ENCODE data around the gene ZDHHC21.
"Not testable (repeated sequence)": the region's sequence is repeated elsewhere in the genome, so short reads cannot be mapped to it uniquely, and the experiment has no call there.

ZDHHC21 gene

DNA sequence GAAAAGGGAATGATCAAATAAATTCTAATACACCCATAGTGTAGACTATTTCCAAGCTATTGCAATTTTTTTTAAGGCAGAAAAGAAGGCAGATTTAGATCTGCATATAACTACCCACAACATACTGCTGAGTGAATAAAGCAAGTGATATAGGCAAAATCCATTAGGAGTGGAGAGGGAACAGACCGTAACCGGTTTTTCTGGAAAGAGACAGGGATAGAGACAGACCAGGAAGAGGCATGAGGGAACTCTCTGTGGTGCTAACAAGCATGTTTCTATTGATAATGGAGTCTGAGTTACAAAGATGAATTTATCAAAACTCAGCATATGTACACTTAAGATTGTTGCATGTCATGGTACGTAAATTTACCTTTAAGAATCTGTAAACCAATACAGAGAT, 14.5 kb downstream of the ZDHHC21 start:
- no peak for DNase-seq

DNA sequence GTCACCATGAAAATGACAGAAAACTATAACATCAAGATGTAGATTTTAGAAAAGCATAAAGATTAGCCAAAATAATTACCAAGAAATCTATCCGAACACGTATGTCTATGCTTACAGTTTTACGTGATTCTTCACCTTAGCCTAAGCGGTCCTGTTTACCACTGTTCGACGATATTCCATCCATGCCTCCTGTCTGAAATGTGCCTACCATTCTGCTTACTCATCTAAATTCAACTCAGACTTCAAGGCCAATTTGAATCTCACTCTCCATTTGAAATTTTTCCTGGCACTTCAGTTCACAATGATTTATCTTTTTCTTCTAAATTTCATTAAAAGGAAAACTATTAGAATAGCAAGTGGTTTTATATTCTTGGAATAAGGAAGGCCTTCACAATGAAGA, 15.4 kb downstream of the ZDHHC21 start:
- DNase-seq: no peak

DNA sequence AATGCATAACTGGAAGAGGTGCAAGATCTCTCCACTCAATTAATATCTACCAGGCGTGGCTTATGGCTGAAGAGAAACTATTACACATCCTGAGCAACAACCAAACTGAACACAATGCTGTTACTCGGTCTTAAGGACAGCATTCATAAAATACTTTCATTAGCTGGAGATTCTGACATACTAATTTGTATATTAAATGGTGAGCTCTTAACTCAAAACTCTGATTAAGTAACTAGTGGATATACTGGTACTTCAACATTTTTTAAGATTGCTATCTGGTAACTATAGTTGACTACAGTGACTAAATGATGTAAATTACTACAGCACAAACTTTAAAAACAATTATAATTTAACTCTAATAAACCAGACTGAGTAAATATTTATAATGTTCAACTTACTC, 15.8 kb downstream of the ZDHHC21 start:
- no peak for DNase-seq

DNA sequence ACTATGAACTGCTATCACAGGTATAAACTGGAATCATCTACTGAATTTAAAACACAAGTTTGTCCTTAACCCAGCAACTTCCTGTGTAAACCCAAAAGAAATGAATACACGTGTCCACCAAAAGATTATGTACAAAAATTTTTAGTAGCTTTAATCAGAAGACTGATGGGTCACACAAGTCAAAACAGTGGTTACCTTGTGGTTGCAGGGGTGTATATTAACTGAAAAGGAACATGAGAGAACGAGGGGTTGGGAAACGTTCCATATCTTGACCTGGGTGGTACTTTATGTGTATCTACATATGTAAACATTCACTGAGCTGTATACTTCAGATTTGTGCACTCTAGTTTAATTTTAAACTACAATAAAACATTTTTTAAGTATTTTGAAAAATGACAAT, 18.6 kb downstream of the ZDHHC21 start:
- no peak for DNase-seq

DNA sequence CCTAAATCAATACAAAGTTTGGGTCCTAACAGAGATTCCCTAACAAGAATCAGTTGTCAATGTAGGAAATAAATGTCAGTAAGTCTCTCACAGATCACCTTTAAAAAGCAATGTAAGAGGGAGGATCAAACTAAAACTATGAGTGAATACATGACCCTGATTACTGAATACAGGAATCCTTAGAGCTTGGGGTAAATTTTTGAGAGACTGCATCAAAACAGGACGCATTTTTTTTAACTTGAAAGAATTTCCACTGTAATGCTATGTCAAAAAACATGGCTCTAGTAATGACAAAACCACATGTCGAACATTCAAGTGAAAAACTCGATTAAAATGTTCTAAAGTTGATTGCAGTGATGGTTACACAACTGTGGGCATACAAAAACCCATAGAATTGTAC, 21.9 kb downstream of the ZDHHC21 start:
- no peak for DNase-seq

DNA sequence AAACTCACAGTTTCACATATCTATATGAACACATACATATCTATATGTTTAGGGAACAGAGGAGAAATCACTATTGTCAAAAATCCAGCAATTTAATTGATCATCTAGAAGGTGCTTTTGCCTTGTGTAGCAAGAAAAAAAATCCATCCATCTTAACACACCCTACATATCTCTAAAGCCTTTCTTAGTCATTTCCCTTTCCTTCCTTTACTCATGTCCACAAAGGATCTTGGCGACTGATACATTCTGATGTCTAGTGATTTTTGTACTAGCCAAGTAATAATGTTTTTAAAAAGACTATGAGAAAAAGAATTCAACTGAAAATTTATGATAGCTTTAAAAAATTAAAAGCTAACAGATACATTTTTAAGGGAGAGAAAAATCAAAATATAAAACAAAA, 22.5 kb downstream of the ZDHHC21 start:
- DNase-seq: no peak

DNA sequence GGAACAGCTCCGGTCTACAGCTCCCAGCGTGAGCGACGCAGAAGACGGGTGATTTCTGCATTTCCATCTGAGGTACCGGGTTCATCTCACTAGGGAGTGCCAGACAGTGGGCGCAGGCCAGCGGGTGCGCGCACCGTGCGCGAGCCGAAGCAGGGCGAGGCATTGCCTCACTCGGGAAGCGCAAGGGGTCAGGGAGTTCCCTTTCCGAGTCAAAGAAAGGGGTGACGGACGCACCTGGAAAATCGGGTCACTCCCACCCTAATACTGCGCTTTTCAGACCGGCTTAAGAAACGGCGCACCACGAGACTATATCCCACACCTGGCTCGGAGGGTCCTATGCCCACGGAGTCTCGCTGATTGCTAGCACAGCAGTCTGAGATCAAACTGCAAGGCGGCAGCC, 29.2 kb downstream of the ZDHHC21 start:
- DNase-seq: not testable (repeated sequence)

DNA sequence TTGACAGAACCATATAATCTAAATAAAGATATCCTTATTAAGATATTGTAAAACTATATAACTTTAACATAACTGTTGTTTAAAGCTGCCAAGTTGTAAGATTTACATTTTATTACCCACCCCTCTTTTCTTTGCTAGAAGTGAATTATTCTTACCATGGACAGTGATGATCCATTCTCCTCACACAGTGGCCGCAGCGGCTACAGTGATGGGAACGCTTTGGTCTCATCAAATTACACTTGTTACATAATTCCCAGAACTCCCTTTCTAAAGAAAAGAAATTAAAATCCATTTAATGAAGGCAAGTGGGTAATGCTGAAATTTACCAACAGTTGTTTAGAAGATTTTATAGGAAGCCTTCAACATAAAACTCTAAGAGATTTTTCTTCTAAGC, 31.2 kb downstream of the ZDHHC21 start:
- DNase-seq: no peak

DNA sequence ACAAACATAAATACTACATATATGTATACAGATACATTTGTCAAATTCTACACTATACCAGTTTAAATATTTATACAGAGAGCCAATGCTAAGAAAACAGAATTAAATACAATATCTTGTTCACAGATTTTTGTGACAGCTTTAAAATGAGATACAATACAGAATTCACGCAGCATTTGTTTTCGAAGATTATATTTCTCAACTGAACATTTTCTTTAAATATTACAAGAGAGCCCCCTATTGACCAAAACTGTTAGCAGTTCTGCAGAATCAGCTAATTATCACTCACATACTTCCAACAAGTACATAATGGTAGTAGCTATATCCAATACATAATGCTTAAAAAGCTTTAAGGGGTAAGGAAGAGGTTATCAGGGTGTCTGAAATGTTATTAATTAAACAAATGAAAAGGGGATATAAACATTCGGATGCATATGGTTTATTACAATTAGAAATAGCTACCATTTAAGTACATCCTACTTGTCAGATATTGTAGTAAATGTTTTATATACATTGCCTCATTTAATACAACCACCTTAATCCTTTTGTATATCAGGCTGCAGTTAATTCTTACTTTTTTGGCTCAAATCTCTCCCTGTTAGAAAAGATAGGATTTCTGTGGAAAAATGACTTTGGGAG, 31.7 kb downstream of the ZDHHC21 start:
- DNase-seq: no peak

DNA sequence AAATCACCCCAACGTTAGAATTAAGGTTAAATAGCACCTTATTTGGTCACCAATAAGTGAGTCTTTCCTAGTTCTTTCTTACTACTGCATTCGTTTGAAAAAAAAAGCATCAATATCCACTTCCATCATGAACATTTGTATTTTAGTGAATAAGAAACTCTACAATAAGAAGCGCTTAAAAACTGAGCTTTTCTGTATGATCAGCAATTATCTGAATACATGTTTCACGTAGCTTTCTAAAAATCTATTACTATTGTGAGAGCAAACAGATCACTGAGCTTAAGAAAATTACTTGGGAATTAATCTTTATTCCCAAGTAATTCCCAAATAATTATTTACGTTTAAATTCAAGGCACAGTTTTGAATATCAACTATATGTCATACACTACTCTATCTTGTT, 32.5 kb downstream of the ZDHHC21 start:
- no peak for DNase-seq

DNA sequence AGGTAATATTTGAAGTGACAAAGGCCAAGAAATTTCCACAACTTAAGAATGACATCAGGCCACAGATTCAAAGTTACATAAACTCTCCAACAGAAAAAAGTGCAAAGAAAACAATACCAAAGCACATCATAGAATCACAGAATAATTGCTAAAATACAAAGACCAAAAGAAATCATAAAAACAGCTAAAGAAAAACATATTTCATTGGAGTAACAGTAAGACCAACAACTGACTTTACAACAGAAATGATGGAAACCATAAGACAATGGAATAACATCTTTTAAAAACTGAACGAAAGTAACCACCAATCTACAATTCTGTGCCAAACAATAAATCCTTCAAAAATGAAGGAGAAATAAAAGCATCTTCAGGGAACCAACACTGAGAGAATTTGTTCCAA, 38.3 kb downstream of the ZDHHC21 start:
- peak; percentile 96 for DNase-seq

DNA sequence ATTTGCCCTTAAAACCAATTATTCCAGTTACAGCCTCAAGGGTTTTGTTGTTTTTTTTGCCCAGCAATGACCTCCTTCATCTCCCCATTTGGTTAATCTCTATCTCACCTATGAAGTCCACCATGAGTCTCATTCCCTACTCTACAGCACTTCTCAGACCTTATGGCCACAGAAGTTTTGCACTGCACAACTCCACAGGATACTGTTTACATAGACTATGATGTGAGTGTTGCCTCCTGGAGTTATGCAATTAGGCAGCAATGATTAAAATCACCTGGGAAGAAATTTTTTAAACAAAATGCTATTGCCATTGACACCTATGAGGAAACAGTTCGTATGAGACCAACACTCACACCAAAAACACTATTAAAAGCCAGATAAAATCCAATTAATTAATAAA, 39.7 kb downstream of the ZDHHC21 start:
- peak; percentile 94 for DNase-seq

DNA sequence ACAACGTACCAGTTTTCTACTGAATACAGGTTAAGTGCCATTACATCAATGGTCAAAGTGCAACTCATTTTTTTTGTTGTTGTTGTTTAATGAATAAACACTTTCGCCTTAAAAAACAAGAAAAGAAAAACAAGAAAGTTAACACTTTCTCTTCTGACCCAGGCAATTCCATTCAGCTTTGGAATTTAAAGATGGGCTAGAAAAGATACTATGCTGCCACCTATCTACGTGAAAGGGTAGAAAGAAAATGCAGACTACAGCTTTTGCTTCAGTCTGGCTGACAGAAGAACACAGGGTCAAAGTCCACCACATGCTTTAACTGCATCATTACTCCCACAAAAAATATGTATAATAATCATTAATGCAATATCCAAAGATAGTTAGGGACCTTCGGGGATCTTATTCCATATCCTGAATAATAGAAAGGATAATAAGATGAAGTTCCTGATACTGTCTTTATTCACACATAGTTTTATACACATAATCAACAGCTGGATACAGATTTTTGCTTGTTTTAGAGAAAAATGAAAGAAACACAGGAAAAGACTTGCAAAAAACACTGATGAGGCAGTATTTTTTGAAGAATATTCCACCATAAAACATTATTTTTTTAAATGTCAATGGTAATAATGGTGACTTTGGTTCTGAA, 40.4 kb downstream of the ZDHHC21 start:
- DNase-seq: peak; percentile 100

DNA sequence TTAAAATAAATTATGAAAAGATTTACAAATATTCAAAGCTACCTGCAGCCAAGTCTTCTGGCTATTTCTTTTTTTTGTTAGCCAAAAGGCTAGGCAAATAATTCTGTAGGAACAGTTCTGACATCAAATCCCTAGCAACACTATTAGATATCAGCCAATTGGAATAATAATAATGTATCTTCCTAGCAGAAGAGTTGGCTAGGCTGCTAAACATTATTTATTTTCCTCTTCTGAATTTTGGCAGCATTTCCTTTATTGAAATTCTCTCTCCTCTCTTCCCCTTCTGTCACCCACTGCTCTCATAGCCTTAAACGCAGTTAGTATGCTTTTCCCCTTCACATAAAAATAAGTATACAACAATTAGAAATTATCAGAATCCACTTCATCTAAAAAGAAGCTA, 42.6 kb downstream of the ZDHHC21 start:
- DNase-seq: peak; percentile 100

DNA sequence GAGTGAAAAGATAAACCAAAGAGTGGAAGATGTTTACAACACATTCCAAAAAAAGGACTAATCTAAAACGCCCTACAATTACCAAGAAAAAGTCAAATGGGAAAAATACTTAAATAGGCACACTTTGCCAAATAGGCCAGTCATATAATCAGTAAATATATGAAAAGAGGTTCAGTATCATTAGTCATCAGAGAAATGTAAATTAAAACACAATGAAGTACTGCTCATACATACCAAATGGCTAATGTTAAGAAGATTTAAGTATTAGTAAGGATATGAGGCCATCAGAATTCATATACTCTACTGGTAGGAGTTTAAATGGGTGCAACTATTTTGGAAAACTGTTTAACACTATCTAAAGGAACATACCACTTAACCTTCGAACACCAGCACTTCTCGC, 47.6 kb downstream of the ZDHHC21 start:
- DNase-seq: peak; percentile 92

DNA sequence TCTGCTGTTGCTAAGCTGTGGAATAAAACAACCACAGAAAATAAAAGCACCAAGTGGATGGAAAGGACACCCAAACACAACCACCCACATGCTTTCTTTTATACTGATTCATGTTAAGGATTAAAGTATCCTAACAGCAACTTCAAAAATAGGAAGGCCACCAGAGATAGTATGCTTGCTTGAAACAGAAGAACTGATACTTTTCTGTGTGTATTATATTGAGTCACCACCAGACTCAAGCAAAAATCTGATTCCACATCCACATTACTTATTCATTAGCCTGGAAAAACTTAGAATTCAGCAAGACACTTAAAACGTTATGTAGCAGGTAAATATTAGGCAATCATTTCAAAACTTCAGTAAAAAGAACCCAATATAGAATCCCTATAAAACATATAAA, 52.3 kb downstream of the ZDHHC21 start:
- DNase-seq: no peak

DNA sequence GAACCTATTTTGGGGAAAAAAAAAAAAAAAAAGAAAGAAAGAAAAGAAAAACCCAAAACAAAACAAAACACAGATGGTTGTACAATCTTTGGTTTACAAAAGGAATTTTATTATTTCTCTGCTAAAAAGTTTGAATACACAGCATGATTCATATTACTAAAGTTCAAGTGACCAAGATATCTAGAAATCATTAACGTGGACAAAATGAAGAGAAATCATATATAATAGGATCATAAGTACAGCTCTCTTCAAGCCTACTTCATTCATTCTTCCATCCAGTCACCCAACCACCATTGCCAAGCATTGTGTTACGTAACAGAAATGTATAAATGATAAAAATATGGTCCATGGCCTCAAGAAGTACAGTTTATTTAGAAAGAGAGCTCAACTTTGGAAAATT, 52.9 kb downstream of the ZDHHC21 start:
- DNase-seq: no peak

DNA sequence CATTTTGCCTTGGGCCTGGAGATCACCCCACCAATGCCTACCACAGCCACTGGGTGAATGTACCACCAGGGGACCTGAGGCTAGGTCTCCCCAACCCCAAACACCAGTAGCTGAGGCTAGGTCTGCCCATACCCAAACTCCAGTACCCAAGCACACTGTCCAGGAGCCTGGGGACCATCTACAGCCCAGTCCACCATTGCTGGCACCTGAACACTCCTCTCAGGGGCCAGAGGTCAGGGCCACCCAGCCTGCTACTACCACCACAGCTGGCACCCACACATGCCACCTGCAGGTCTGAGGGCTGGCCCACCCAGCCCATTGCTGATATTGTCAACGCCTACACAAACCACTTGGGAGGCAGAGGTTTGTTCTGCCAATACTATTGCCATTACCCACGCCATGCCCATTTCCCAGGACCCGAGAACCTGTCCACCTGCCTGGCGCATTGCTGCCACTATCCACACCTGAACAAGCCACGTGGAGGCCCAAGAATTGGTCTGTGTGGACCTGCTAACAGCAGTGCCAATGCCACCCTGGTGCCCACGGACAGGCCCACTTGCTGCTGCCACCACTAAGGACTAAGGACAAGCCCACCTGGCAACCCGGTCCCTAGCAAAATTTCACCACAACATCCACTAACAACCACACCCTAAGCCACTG, 59.2 kb downstream of the ZDHHC21 start:
- DNase-seq: no peak

DNA sequence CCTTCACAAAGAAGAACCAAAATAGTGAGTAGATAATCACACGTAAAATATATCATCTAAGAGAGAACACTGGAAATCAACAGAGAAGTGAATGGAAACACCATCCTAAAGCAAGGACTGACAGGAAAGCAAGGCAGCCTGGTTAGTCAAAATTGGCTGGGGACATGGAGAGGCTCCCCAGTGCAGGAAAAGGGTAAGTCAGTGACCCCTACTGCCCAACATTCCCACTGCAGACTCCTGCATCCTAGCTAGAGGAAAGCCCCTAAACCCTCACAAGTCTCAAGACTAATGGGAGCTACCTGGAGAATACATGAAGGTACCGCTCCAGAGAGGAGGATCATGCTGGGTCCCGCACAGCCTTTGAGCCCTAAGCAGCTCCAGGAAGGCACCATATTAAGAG, 60.1 kb downstream of the ZDHHC21 start:
- DNase-seq: no peak

DNA sequence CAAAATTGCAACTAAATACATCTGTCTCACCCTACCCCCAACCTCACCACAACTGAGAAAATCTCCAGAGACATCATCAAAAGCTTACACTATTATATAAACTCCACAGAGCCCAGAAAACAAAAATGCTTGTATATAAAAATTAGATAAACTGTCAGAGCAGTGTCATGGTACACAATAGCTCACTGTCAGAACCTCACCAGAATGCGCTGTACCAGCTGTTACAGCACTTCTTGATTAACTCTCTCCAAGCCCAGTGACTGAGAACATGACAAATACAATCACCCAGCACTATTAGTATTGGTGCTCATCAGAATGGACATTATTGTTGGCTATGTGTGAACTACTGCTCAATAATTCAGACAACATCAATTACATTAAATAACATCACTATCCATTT, 65.7 kb downstream of the ZDHHC21 start:
- peak; percentile 100 for DNase-seq

DNA sequence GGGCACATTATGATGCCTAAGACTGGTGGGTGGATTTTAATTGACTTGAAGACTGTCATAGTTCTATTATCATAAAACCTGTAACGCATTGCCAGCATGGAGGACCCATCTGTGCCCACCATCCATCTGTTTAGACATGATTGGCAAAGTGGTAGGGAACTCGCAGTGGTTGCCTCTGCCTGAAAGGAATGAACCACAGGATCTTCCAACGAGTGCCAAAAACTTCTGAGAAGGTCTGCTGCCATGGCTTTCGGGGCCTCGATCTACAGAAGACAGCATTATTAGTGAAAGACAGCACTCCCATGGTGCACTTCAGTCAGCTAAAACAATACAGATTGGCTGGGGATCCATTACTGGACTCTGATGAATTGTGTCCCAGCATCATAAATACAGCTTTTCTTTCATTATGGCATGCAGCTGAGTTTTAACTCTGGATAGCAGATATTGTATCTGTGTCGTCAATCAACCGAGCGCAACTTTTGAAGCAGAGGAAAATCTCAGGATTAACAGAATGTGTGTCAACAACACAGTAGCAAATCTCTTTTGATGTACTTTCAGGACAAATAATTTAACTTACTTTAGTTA, 74.3 kb downstream of the ZDHHC21 start:
- peak; percentile 100 for DNase-seq

DNA sequence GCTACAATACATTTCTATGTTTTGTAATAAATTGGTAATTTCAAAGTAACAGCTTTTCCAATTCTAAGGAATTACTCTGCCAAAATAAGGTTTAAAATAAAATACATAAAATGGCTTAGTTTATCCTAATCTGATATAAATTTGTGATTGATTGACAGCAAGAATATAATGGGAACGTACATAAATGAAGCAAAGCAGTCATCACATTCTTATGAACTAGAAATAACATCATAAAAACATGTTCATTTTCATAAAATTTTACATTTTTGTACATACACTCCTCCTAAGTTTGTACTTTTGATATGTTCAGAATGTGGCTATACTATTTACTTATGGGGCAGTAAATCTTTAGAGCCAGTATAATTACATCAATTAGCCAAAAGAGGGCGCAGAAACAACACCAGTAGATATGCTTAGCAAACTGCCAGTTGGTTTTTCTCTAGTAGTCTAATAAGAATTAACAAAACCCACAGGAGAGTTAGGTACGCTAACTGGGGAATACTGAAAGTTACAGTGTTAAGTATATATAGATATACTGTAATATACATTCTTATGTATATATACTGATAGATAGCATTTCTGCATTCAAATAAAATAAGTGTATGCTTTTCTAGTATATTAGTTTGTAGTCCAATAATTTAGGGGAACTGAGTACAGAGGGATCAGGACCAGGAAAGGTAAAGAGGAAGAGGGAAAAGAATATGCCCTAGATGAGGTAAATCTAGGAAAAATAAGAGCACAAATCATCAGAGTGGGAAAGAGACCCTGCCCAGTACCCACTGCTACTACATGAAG, 76.8 kb downstream of the ZDHHC21 start:
- DNase-seq: peak; percentile 100

DNA sequence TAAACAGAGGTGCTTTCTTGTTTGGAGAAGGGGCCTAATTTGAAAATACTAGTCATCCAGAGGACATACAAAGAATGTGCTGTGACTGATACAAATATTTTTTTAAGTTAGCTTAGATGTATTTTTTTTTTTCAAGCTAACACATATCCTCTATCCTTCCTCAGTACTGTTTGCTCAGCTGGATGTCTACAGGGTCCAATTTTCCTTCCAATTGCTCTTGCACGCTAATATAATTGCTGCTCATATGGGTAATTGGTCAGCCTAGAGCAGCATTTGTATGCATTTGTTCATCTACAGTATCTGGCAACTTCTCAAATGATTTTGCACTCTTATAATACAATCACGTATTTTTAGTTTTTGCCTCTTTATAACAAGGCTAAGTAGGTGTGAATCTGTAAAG, 84.7 kb downstream of the ZDHHC21 start:
- peak; percentile 100 for DNase-seq
